Effector CD4-positive, alpha-beta T cell (primary cell): ENCODE results near the gene METTL25B.

Experiments
- DNase-seq: peaks from one replicate; pipeline ENCODE4 v3.0.0-alpha.2; 2020

The METTL25B gene

GRCh38 chr1:156772728-156773497 is 44.6 kb downstream of the METTL25B start:
- no peak for DNase-seq

GRCh38 chr1:156773607-156774006 is 45.3 kb downstream of the METTL25B start:
- no peak for DNase-seq

GRCh38 chr1:156775799-156776198 is 47.5 kb downstream of the METTL25B start:
- DNase-seq, result no peak

- DNase-seq, result no peak
These were observed 48.7 kb downstream of the METTL25B start for GRCh38 chr1:156776942-156777341.

GRCh38 chr1:156777573-156777972 is 49.3 kb downstream of the METTL25B start:
- DNase-seq, result no peak

GRCh38 chr1:156781585-156782186 is 53.4 kb downstream of the METTL25B start:
- no peak for DNase-seq

GRCh38 chr1:156785458-156785857 is 57.2 kb downstream of the METTL25B start:
- no peak for DNase-seq
